Measurements from ENCODE around the gene PALS1. TPM values are rescaled to one million over a fixed set of nuclear protein-coding genes. Genes with fewer than 3 reads are reported as not detected.

The PALS1 gene
- total RNA-seq, 2 donors from 2014 or later: 10.3 to 10.7 TPM

DNA sequence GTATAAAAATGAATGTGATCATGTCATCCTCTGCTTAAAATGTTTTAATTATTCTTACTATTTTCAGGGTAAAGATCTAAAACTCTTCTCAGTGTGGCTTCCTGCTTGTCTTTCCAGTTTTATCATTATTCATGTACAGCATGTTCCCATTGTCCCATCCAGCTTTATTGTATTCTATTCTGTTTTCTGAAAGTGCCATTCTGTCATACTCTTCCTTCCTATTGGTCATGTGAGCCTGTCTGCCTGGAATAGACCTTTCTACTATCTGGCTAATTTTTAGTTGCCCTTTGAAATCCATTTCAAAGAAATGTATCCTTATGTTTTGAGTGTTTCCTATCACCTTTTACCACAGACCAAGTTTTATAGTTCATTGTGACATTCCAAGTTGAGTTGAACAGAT lies 34.9 kb downstream of the PALS1 start:
- H3K27me3 ChIP-seq: no peaks in the 10 kb centered on the region
- no peak for DNase-seq (ENCODE audit: low spot score)
- peaks cover 0 to 38% of the 10 kb centered on the region in 2 donors for H3K4me1 ChIP-seq

DNA sequence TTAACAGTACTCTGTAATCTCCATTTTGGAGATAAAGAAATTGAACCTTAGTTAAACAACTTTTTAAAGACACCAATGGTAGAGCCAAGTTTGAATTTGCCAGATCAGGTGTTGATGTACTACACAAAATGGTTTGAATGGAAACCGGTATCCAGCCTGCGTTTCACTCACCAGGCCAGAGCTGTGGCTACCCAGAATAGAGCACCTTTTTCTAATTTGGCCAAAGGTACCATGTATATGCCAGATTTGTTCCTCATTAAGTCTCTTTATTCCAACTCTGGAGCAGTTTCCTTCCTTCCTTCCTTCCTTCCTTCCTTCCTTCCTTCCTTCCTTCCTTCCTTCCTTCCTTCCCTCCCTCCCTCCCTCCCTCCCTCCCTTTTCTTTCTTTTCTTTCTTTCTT lies 39.3 kb downstream of the PALS1 start:
- Histone ChIP-seq H3K4me3 (no peak overlapping the region), H3K27ac (no peak overlapping the region), H3K27me3 (no peaks in the 10 kb centered on the region), H3K36me3 (no peaks in the 10 kb centered on the region), H3K4me1 (peaks cover 0 to 32% of the 10 kb centered on the region in 2 donors), H3K9me3 (no peaks in the 10 kb centered on the region)
- TF ChIP-seq, protein P1, sequence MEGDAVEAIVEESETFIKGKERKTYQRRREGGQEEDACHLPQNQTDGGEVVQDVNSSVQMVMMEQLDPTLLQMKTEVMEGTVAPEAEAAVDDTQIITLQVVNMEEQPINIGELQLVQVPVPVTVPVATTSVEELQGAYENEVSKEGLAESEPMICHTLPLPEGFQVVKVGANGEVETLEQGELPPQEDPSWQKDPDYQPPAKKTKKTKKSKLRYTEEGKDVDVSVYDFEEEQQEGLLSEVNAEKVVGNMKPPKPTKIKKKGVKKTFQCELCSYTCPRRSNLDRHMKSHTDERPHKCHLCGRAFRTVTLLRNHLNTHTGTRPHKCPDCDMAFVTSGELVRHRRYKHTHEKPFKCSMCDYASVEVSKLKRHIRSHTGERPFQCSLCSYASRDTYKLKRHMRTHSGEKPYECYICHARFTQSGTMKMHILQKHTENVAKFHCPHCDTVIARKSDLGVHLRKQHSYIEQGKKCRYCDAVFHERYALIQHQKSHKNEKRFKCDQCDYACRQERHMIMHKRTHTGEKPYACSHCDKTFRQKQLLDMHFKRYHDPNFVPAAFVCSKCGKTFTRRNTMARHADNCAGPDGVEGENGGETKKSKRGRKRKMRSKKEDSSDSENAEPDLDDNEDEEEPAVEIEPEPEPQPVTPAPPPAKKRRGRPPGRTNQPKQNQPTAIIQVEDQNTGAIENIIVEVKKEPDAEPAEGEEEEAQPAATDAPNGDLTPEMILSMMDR (IDR thresholded peaks at IDR 0.05): no peak
- DNase-seq (ENCODE audit: low spot score): no peak

More for the DNA sequence above, 34.9 kb downstream of the PALS1 start:
- Histone ChIP-seq H3K9me3 (no peaks in the 10 kb centered on the region), H3K36me3 (no peaks in the 10 kb centered on the region), H3K4me3 (no peak overlapping the region), H3K27ac (no peak overlapping the region)
- TF ChIP-seq, protein P1 (IDR thresholded peaks at IDR 0.05): no peak

DNA sequence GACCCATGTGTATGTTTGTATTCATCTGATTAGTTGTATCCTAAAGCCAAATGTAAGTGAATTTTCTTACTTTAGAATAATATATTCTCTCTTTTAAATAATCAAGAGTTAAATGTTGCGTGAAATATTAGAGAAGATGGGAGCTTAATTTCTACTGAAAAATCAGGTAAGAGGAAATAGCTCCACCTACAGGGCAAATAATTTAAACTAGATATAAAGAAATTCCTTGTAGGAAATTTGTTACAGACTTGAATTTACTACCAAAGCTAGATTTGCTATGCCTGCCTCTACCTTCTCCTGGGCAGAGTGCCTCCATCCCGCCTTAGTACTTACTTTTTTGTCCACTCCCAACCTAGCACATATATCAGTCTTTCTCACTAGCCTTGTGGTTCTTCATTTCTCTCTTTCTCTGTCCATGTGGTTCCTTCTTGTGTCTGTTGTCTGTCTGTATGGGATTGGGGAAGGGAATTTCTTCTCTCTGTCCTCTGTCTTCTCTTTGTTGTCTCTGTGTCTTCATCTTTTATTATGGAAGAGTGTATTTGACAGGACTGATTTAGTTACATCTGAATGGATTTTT lies 44.7 kb downstream of the PALS1 start:
- DNase-seq (ENCODE audit: low spot score): no peak
- no peak overlapping the region for H3K27ac ChIP-seq
- H3K36me3 ChIP-seq: no peaks in the 10 kb centered on the region
- TF ChIP-seq, protein P1 (IDR thresholded peaks at IDR 0.05): peak; percentile 41 to 73
- no peak overlapping the region for H3K4me3 ChIP-seq
- no peaks in the 10 kb centered on the region for H3K9me3 ChIP-seq
- H3K27me3 ChIP-seq: no peaks in the 10 kb centered on the region
- H3K4me1 ChIP-seq: no peaks in the 10 kb centered on the region

Other genes starting within 250 kb of the PALS1 start
- gene GARIN2, start 52.0 kb upstream of the PALS1 start, total RNA-seq: not detected
- 100 to 1,000 TPM in 1 of 2 donors, 10 to 100 TPM in 1; 84.4 to 161 TPM for gene ATP6V1D, start 118.4 kb downstream of the PALS1 start, total RNA-seq
- 10 to 100 TPM; 64.4 to 75.4 TPM for gene EIF2S1, start 118.9 kb downstream of the PALS1 start, total RNA-seq
- 1 to 10 TPM; 1.1 to 2.1 TPM for gene PLEK2, start 170.7 kb downstream of the PALS1 start, total RNA-seq
- 1 to 10 TPM; 1.3 to 2.9 TPM for gene TMEM229B, start 247.3 kb downstream of the PALS1 start, total RNA-seq

Data from right atrium auricular region (tissue), 2 donors.